ENCODE results near the gene ASTN1. TPM values are rescaled to one million over a fixed set of nuclear protein-coding genes. Genes with fewer than 3 reads are reported as not detected.

ASTN1 gene
- total RNA-seq, 1 experiment from 2014 or later = not detected

DNA sequence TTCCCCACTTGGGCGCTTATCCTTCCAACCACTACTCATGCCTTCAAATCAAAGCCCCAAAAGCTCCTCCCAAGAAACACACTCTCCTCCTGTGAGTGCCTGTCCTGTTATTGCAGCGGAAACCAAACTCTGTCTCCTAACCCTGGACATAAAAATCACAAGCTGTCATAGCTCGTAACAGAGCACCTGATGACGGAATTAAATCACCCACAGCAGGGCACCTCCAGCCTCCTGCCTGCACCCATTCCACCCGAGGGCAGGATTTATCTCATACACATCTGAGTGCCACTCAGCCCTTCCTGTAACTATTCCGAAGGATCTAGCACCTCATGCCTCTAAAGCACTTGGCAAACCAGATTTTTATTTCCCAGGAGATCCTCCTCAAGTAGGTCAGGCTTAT lies 100.9 kb downstream of the ASTN1 start:
- Histone ChIP-seq H3K27ac (ENCODE audit: low read length) (no peak overlapping the region), H3K9me3 (ENCODE audit: low read length) (no peaks in the 10 kb centered on the region), H2AFZ (ENCODE audit: low read length) (no peak overlapping the region), H3K4me3 (ENCODE audit: low read length) (no peak overlapping the region), H3K4me2 (ENCODE audit: low read length) (no peak overlapping the region), H3F3A (ENCODE audit: low read length, unreplicated experiment) (no peaks in the 10 kb centered on the region), H3K4me1 (ENCODE audit: insufficient read depth, low read length) (no peaks in the 10 kb centered on the region), H3K9me2 (replicated peaks; ENCODE audit: low read length) (no peaks in the 10 kb centered on the region), H3K27me3 (ENCODE audit: low read length) (no peaks in the 10 kb centered on the region), H3K79me2 (ENCODE audit: low read length) (no peaks in the 10 kb centered on the region), H3K9ac (ENCODE audit: low read length) (no peak overlapping the region), H4K20me1 (ENCODE audit: low read length) (no peaks in the 10 kb centered on the region), H3K36me3 (ENCODE audit: low read depth, low read length) (no peaks in the 10 kb centered on the region)
- no TSS peak for BruUV-seq (replicated peaks)
- ATAC-seq (no peak), DNase-seq (no peak)
- ChIA-PET POLR2A (ENCODE audit: unreplicated experiment) (no interaction called here), CTCF (no interaction called here)
- intact Hi-C loops (cut with micrococcal nuclease) = no loop called here
- TF ChIP-seq, protein P1, sequence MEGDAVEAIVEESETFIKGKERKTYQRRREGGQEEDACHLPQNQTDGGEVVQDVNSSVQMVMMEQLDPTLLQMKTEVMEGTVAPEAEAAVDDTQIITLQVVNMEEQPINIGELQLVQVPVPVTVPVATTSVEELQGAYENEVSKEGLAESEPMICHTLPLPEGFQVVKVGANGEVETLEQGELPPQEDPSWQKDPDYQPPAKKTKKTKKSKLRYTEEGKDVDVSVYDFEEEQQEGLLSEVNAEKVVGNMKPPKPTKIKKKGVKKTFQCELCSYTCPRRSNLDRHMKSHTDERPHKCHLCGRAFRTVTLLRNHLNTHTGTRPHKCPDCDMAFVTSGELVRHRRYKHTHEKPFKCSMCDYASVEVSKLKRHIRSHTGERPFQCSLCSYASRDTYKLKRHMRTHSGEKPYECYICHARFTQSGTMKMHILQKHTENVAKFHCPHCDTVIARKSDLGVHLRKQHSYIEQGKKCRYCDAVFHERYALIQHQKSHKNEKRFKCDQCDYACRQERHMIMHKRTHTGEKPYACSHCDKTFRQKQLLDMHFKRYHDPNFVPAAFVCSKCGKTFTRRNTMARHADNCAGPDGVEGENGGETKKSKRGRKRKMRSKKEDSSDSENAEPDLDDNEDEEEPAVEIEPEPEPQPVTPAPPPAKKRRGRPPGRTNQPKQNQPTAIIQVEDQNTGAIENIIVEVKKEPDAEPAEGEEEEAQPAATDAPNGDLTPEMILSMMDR (conservative IDR thresholded peaks at IDR 0.05; ENCODE audit: low read depth, low read length) = no peak
- TF ChIP-seq EZH2 (IDR thresholded peaks at IDR 0.05; ENCODE audit: low read length, unreplicated experiment) (no peak), EZH2phosphoT487 (IDR thresholded peaks at IDR 0.05; ENCODE audit: borderline replicate concordance, low read length) (no peak)

DNA sequence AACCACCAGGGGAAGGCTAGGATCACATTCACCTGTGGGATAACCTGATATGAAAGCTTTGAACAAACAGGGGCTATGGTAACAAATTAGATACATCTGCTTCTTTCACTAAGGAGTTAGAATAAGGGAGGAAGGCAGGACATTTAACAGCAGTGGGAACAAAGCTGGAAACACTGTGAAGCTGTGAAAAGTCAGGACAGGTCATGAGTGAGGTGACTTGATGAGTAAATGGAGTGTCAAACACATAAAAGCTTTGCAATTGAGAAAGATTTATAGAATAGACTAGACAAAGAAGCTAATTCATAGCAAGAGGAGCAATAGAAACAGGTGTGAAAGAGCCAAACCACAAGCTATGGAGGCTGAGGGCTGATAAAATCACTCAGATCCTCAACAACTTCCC lies 110.0 kb downstream of the ASTN1 start:
- Histone ChIP-seq H3K27me3 (ENCODE audit: low read length) (no peaks in the 10 kb centered on the region), H3F3A (ENCODE audit: low read length, unreplicated experiment) (no peaks in the 10 kb centered on the region), H4K20me1 (ENCODE audit: low read length) (no peaks in the 10 kb centered on the region), H3K79me2 (ENCODE audit: low read length) (no peaks in the 10 kb centered on the region), H2AFZ (ENCODE audit: low read length) (no peak overlapping the region), H3K4me1 (ENCODE audit: insufficient read depth, low read length) (peaks cover 4% of the 10 kb centered on the region; the same call in 1 of the 2 replicates), H3K4me3 (ENCODE audit: low read length) (no peak overlapping the region), H3K9ac (ENCODE audit: low read length) (no peak overlapping the region), H3K9me2 (replicated peaks; ENCODE audit: low read length) (no peaks in the 10 kb centered on the region), H3K27ac (ENCODE audit: low read length) (no peak overlapping the region), H3K4me2 (ENCODE audit: low read length) (no peak overlapping the region), H3K36me3 (ENCODE audit: low read depth, low read length) (no peaks in the 10 kb centered on the region), H3K9me3 (ENCODE audit: low read length) (no peaks in the 10 kb centered on the region)
- ATAC-seq = no peak
- TF ChIP-seq, protein P1 (conservative IDR thresholded peaks at IDR 0.05; ENCODE audit: low read depth, low read length) = no peak
- TF ChIP-seq EZH2 (IDR thresholded peaks at IDR 0.05; ENCODE audit: low read length, unreplicated experiment) (no peak), EZH2phosphoT487 (IDR thresholded peaks at IDR 0.05; ENCODE audit: borderline replicate concordance, low read length) (no peak)
- no TSS peak for BruUV-seq (replicated peaks)
- intact Hi-C loops (cut with micrococcal nuclease) = no loop called here
- ChIA-PET CTCF (no interaction called here), POLR2A (ENCODE audit: unreplicated experiment) (no interaction called here)
- DNase-seq = no peak

DNA sequence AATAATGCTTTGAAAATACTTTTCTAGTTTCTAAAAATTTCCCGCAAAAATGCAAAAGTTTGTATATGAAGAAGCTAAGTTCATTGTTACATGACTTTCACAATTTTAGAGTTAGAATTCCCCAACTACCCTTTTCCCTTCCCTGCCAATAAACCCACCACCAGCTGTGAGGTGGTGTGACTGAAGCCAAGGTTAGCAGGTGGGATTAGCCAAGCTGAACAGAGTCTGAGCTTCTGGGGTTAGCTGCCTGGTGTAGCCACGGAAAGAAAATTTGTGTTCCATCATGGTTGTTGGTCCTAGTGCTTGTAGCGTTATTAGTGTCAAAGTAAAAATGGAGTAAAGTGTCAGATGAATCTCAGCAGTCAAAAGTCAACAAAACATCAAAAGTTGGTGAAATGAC lies 110.9 kb downstream of the ASTN1 start:
- Histone ChIP-seq H3K9me3 (ENCODE audit: low read length) (no peaks in the 10 kb centered on the region), H3K79me2 (ENCODE audit: low read length) (no peaks in the 10 kb centered on the region), H3K27me3 (ENCODE audit: low read length) (no peaks in the 10 kb centered on the region), H3F3A (ENCODE audit: low read length, unreplicated experiment) (no peaks in the 10 kb centered on the region), H3K9ac (ENCODE audit: low read length) (no peak overlapping the region), H4K20me1 (ENCODE audit: low read length) (no peaks in the 10 kb centered on the region), H3K9me2 (replicated peaks; ENCODE audit: low read length) (no peaks in the 10 kb centered on the region), H3K27ac (ENCODE audit: low read length) (no peak overlapping the region), H3K4me2 (ENCODE audit: low read length) (no peak overlapping the region), H3K36me3 (ENCODE audit: low read depth, low read length) (no peaks in the 10 kb centered on the region), H3K4me1 (ENCODE audit: insufficient read depth, low read length) (peaks cover 6% of the 10 kb centered on the region; the same call in 1 of the 2 replicates), H3K4me3 (ENCODE audit: low read length) (no peak overlapping the region), H2AFZ (ENCODE audit: low read length) (no peak overlapping the region)
- ATAC-seq (no peak), DNase-seq (no peak)
- intact Hi-C loops (cut with micrococcal nuclease) = no loop called here
- TF ChIP-seq EZH2 (IDR thresholded peaks at IDR 0.05; ENCODE audit: low read length, unreplicated experiment) (no peak), EZH2phosphoT487 (IDR thresholded peaks at IDR 0.05; ENCODE audit: borderline replicate concordance, low read length) (no peak)
- TF ChIP-seq, protein P1 (conservative IDR thresholded peaks at IDR 0.05; ENCODE audit: low read depth, low read length) = no peak
- POLR2A ChIA-PET (ENCODE audit: unreplicated experiment) = no interaction called here
- no TSS peak for BruUV-seq (replicated peaks)
- CTCF ChIA-PET = no interaction called here
